ENCODE results near the gene KCNQ1. TPM values are rescaled to one million over a fixed set of nuclear protein-coding genes. Genes with fewer than 3 reads are reported as not detected.
A peak's percentile ranks its signal among the peaks of the same experiment; 100 is the strongest.

Gene KCNQ1
- total and polyA plus RNA-seq, 9 of the 15 experiments (the other 6 are each of a cell fraction or from before 2014, with no cell fraction given) = 0.44 TPM; not detected in 8

DNA sequence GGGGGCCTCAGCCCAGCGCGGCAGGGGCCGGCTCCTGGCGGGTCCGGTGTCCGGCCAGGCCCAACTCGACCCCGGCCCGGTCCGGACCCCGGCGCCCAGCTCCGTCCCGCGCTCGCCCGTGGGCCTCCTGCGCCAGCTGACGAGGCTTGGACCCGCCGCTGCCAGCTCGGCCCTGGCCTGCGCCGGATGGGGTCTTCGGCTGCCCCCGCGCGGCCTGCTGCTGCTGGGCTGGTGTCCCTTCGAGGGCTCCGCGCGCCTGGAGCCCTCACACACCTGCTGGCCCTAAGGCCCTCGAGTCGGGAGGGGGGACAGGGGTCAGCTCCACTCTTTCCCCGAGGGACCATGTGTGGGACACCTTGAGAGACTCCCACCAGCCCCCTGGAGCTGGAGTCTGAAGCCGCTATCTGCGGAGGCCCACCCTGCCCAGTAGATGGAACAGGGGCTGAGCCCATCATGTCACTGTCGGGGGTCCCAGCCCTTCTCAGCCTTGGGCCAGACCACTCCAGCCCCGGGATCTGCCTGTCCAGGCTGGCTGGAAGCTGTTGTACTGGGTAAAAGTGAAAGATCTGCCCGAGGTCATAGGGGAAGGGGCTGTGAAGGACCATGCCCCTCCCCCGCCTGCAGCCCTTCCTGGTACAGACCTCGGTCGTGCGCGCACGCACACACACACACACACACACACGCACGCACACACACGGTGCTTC is 441.5 kb downstream of the KCNQ1 start (continued):
- TF ChIP-seq ZHX1 (conservative IDR thresholded peaks at IDR 0.05; ENCODE audit: low read length) = no peak
- TF ChIP-seq ZSCAN29 (IDR thresholded peaks at IDR 0.05) = no peak
- TF ChIP-seq RAD51 (IDR thresholded peaks at IDR 0.05; ENCODE audit: borderline replicate concordance, low read depth) = no peak
- no peak for TF ChIP-seq GABPA (tag; conservative IDR thresholded peaks at IDR 0.05; ENCODE audit: low read depth)
- TF ChIP-seq SRSF7 (optimal IDR thresholded peaks at IDR 0.05; ENCODE audit: low read depth, low read length) = no peak
- TF ChIP-seq HDGF (IDR thresholded peaks at IDR 0.05) = no peak
- TF ChIP-seq SMARCC2 (IDR thresholded peaks at IDR 0.05; ENCODE audit: low read depth) = no peak
- TF ChIP-seq RFX7 (CRISPR knock-in tag; IDR thresholded peaks at IDR 0.05) = no peak
- no peak for TF ChIP-seq DACH1 (IDR thresholded peaks at IDR 0.05; ENCODE audit: partially characterized antibody)
- TF ChIP-seq ZNF347 (CRISPR knock-in tag; IDR thresholded peaks at IDR 0.05; ENCODE audit: low read depth) = no peak
- TF ChIP-seq ATF1 (CRISPR knock-in tag; IDR thresholded peaks at IDR 0.05) = no peak
- no peak for TF ChIP-seq ATF1 (tag; IDR thresholded peaks at IDR 0.05)
- no peak for TF ChIP-seq CBFB (CRISPR knock-in tag; IDR thresholded peaks at IDR 0.05)
- no peak for TF ChIP-seq PHB2 (IDR thresholded peaks at IDR 0.05; ENCODE audit: low read depth)
- no peak for TF ChIP-seq BCOR (IDR thresholded peaks at IDR 0.05)
- no peak for TF ChIP-seq CCAR2 (IDR thresholded peaks at IDR 0.05; ENCODE audit: low read depth, low read length)
- TF ChIP-seq ZNF324 (CRISPR knock-in tag; IDR thresholded peaks at IDR 0.05) = no peak
- TF ChIP-seq FIP1L1 (IDR thresholded peaks at IDR 0.05; ENCODE audit: low read depth, low read length, poor library complexity, severe bottlenecking) = no peak
- no peak for TF ChIP-seq MIER1 (IDR thresholded peaks at IDR 0.05; ENCODE audit: low read depth)
- TF ChIP-seq, protein P1, sequence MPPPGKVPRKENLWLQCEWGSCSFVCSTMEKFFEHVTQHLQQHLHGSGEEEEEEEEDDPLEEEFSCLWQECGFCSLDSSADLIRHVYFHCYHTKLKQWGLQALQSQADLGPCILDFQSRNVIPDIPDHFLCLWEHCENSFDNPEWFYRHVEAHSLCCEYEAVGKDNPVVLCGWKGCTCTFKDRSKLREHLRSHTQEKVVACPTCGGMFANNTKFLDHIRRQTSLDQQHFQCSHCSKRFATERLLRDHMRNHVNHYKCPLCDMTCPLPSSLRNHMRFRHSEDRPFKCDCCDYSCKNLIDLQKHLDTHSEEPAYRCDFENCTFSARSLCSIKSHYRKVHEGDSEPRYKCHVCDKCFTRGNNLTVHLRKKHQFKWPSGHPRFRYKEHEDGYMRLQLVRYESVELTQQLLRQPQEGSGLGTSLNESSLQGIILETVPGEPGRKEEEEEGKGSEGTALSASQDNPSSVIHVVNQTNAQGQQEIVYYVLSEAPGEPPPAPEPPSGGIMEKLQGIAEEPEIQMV (tag; conservative IDR thresholded peaks at IDR 0.05; ENCODE audit: low read depth) = no peak
- TF ChIP-seq PTBP1 (IDR thresholded peaks at IDR 0.05; ENCODE audit: low read depth, low read length) = no peak
- no peak for TF ChIP-seq KAT7 (CRISPR knock-in tag; IDR thresholded peaks at IDR 0.05; ENCODE audit: borderline replicate concordance)
- TF ChIP-seq, protein P2, sequence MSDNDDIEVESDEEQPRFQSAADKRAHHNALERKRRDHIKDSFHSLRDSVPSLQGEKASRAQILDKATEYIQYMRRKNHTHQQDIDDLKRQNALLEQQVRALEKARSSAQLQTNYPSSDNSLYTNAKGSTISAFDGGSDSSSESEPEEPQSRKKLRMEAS (CRISPR knock-in tag; IDR thresholded peaks at IDR 0.05) = peak; percentile 11; the same call in 1 of the 2 replicates
- TF ChIP-seq ZNF561 (CRISPR knock-in tag; conservative IDR thresholded peaks at IDR 0.05) = no peak
- no peak for TF ChIP-seq TBL1XR1 (IDR thresholded peaks at IDR 0.05; ENCODE audit: low read length in 2 of 2)
- TF ChIP-seq CREB3 (tag; conservative IDR thresholded peaks at IDR 0.05; ENCODE audit: low read depth) = no peak
- no peak for TF ChIP-seq ZNF57 (CRISPR knock-in tag; IDR thresholded peaks at IDR 0.05)
